Endothelial cell of umbilical vein (primary cell): Measurements from ENCODE around the gene GLB1L2. TPM values are rescaled to one million over a fixed set of nuclear protein-coding genes. Genes with fewer than 3 reads are reported as not detected.

Experiments
- BruUV-seq: library from RNA; stranded (reverse); fragments of 400-500 nt; replicated peaks from 2 replicates; lab custom pipeline; 2021; lab: Mats Ljungman, UMichigan
- CTCF ChIA-PET: fragments of 300-600, 350-600 bp; sonication (Branson Sonifier 250); formaldehyde crosslinking; loops from one replicate; lab custom pipeline; 2021; ENCODE audit warnings: antibody characterized with exemption, inconsistent platforms; lab: Charles Lee
- POLR2A ChIA-PET: fragments of 300-600, 350-600 bp; sonication (Branson Sonifier 250); formaldehyde crosslinking; loops from one replicate; lab custom pipeline; 2021; ENCODE audit warnings: antibody characterized with exemption, inconsistent platforms; lab: Charles Lee
- DNase-seq: peaks from one replicate; pipeline ENCODE4 v3.0.0-alpha.2; 2011; ENCODE audit warnings: low read depth, low spot score
- FAIRE-seq: peaks from 2 replicates; lab custom pipeline; 2011; peaks lifted over from hg19 to GRCh38; lab: Jason Lieb, UNC
- H2AFZ ChIP-seq: 2 replicates; pipeline ENCODE4 v1.6.0; 2012; ENCODE audit warnings: low read depth, low read length, control low read depth, inconsistent platforms
- H3K27ac ChIP-seq: 2 replicates; pipeline ENCODE4 v1.5.1; 2011; ENCODE audit warnings: low read depth, mild to moderate bottlenecking, control low read depth, low read length, moderate library complexity; ENCODE audit not compliant: insufficient read depth
- H3K27me3 ChIP-seq, 2 experiments: 2 replicates each; pipeline versions ENCODE4 v1.6.0 to v1.6.1; 2011; ENCODE audit warnings: low read length in 2 of 2, mixed read lengths in 1 of 2; ENCODE audit not compliant: control insufficient read depth in 2 of 2, insufficient read depth in 2 of 2
- H3K36me3 ChIP-seq, 2 experiments: 2 replicates in 1 of 2; 3 replicates in 1 of 2; pipeline ENCODE4 v1.5.1; 2011; ENCODE audit warnings: low read length in 2 of 2, mild to moderate bottlenecking in 1 of 2, moderate library complexity in 1 of 2; ENCODE audit not compliant: control insufficient read depth in 2 of 2, insufficient read depth in 2 of 2; ENCODE audit errors: extremely low read depth in 1 of 2
- H3K4me1 ChIP-seq: 3 replicates; pipeline ENCODE4 v1.5.1; 2011; ENCODE audit warnings: mild to moderate bottlenecking, low read length; ENCODE audit not compliant: control insufficient read depth, insufficient read depth; ENCODE audit errors: extremely low read depth
- H3K4me2 ChIP-seq: 2 replicates; pipeline ENCODE4 v1.6.1; 2011; ENCODE audit warnings: low read length, control low read depth, mixed read lengths; ENCODE audit not compliant: insufficient read depth
- H3K4me3 ChIP-seq, 3 experiments: fragments of 200-600 bp in 1 of 3; sonication (generic), shearing (Covaris generic) in 1 of 3; replicated peaks in 1 of 3; 2 replicates each; pipeline ENCODE4 v1.5.1; 2011 to 2016; ENCODE audit warnings: control low read depth in 3 of 3, low read length in 3 of 3, mild to moderate bottlenecking in 2 of 3, inconsistent platforms in 1 of 3, low read depth in 1 of 3, moderate library complexity in 1 of 3; ENCODE audit not compliant: insufficient read depth in 1 of 3
- H3K79me2 ChIP-seq: 2 replicates; pipeline ENCODE4 v1.6.0; 2012; ENCODE audit warnings: low read length, inconsistent platforms; ENCODE audit not compliant: control insufficient read depth, insufficient read depth
- H3K9ac ChIP-seq: replicated peaks from 2 replicates; pipeline ENCODE3; 2011; ENCODE audit warnings: low read length, control low read depth; ENCODE audit not compliant: insufficient read depth; ENCODE audit errors: extremely low read depth
- H3K9me1 ChIP-seq: replicated peaks from 3 replicates; pipeline ENCODE4 v1.6.0; 2011; ENCODE audit warnings: mild to moderate bottlenecking, low read length; ENCODE audit not compliant: control insufficient read depth, insufficient read depth; ENCODE audit errors: extremely low read depth
- H3K9me3 ChIP-seq: replicated peaks from 2 replicates; pipeline ENCODE4 v1.5.1; 2012; ENCODE audit warnings: low read length, inconsistent platforms; ENCODE audit not compliant: control insufficient read depth, insufficient read depth
- H4K20me1 ChIP-seq: replicated peaks from 2 replicates; pipeline ENCODE3; 2011; ENCODE audit warnings: mild to moderate bottlenecking, low read length; ENCODE audit not compliant: control insufficient read depth, insufficient read depth; ENCODE audit errors: extremely low read depth
- CTCF ChIP-seq, 2 donors: IDR thresholded peaks; 1 replicate in 1 of 2; 2 replicates in 1 of 2; pipeline ENCODE4 v1.5.1; 2011; ENCODE audit warnings: low read length in 2 of 2, mild to moderate bottlenecking in 2 of 2, moderate library complexity in 2 of 2, control low read depth in 1 of 2, inconsistent platforms in 1 of 2, low read depth in 1 of 2; ENCODE audit not compliant: insufficient read depth in 1 of 2; ENCODE audit errors: extremely low read depth in 1 of 2
- EZH2 ChIP-seq: IDR thresholded peaks from 2 replicates; pipeline ENCODE4 v1.6.1; 2012; ENCODE audit warnings: borderline replicate concordance, low read depth, mild to moderate bottlenecking, moderate library complexity, low read length, inconsistent platforms; ENCODE audit not compliant: severe bottlenecking
- FOS ChIP-seq: IDR thresholded peaks from 2 replicates; pipeline ENCODE4 v1.6.1; 2011; ENCODE audit warnings: mild to moderate bottlenecking, low read length, moderate library complexity, borderline replicate concordance; ENCODE audit not compliant: insufficient read depth
- GATA2 ChIP-seq: IDR thresholded peaks from 2 replicates; pipeline ENCODE4 v1.7.0; 2011; ENCODE audit warnings: low read depth, mild to moderate bottlenecking, moderate library complexity, mixed read lengths, low read length; ENCODE audit not compliant: insufficient read length, insufficient read depth
- JUN ChIP-seq: IDR thresholded peaks from 2 replicates; pipeline ENCODE4 v1.6.1; 2011; ENCODE audit warnings: borderline replicate concordance, low read depth; ENCODE audit not compliant: insufficient read length, insufficient read depth
- MYC ChIP-seq: IDR thresholded peaks from one replicate; pipeline ENCODE4 v1.6.1; 2011; ENCODE audit warnings: mild to moderate bottlenecking, low read depth, low read length
- POLR2A ChIP-seq: IDR thresholded peaks from 2 replicates; pipeline ENCODE4 v1.6.1; 2012; ENCODE audit warnings: low read depth, mild to moderate bottlenecking, control low read depth, low read length
- POLR2AphosphoS5 ChIP-seq: IDR thresholded peaks from 2 replicates; pipeline ENCODE4 v1.6.1; 2012; ENCODE audit warnings: low read depth, mild to moderate bottlenecking, control low read depth, low read length, moderate library complexity; ENCODE audit not compliant: insufficient read depth
- dilution Hi-C: fragments of 300-500 bp; cut with MboI; formaldehyde crosslinking; loops from one replicate; pipeline ENCODE4 v1.15.0; 2019; ENCODE audit warnings: low sequenced_read_pairs; ENCODE audit not compliant: extremely low pct_ligation_motif_present
- intact Hi-C: fragments of 100-400 bp; cut with micrococcal nuclease; formaldehyde crosslinking; loops from one replicate; pipeline ENCODE4 v1.10.0; 2022
- polyA plus RNA-seq, 4 experiments: library from polyadenylated mRNA; depleted of rRNA in 3 of 4; stranded (reverse) in 3 of 4; unstranded in 1 of 4; fragments of >200 nt; gene quantifications; 2 replicates each; pipeline versions ENCODE4 v1.2.1 to v1.2.3, GENCODE V29; 2011 to 2012; ENCODE audit warnings: missing spikeins in 1 of 4
- total RNA-seq: library from RNA; stranded (reverse); gene quantifications from 2 replicates; pipeline ENCODE4 v1.2.3, GENCODE V29; 2021

GLB1L2 gene
- total and polyA plus RNA-seq, 2 donors (not counting 3 experiments of a cell fraction or from before 2014, with no cell fraction given): 0.55 to 0.59 TPM

GRCh38 chr11:134292661-134293060 lies 39.1 kb upstream of the GLB1L2 start:
- DNase-seq (no peak), FAIRE-seq (no peak)
- no peak overlapping the region for H3K27ac ChIP-seq
- no peaks in the 10 kb centered on the region for H3K9me1 ChIP-seq
- H4K20me1 ChIP-seq: no peaks in the 10 kb centered on the region
- H2AFZ ChIP-seq: no peak overlapping the region
- no peaks in the 10 kb centered on the region for H3K27me3 ChIP-seq
- no peaks in the 10 kb centered on the region for H3K4me1 ChIP-seq
- H3K79me2 ChIP-seq: no peaks in the 10 kb centered on the region
- BruUV-seq: no TSS peak
- H3K9ac ChIP-seq: no peak overlapping the region
- ChIA-PET CTCF (no interaction called here), POLR2A (no interaction called here)
- no peaks in the 10 kb centered on the region for H3K36me3 ChIP-seq
- intact Hi-C loops (no loop called here), dilution Hi-C loops (no loop called here)
- TF ChIP-seq POLR2A (no peak), CTCF (IDR thresholded peaks at IDR 0.05; ENCODE audit: extremely low read depth in 1 of 2, insufficient read depth in 1 of 2, low read depth in 1 of 2, low read length in 2 of 2) (no peak), EZH2 (no peak)
- H3K4me2 ChIP-seq: no peak overlapping the region
- H3K4me3 ChIP-seq: no peak overlapping the region
- no peaks in the 10 kb centered on the region for H3K9me3 ChIP-seq

- Histone ChIP-seq H3K9me3 (no peaks in the 10 kb centered on the region), H2AFZ (no peak overlapping the region), H3K4me2 (no peak overlapping the region), H3K9me1 (no peaks in the 10 kb centered on the region), H3K79me2 (no peaks in the 10 kb centered on the region), H3K27ac (no peak overlapping the region), H3K9ac (no peak overlapping the region), H3K4me3 (no peak overlapping the region), H3K27me3 (no peaks in the 10 kb centered on the region), H3K4me1 (no peaks in the 10 kb centered on the region), H3K36me3 (no peaks in the 10 kb centered on the region), H4K20me1 (no peaks in the 10 kb centered on the region)
- TF ChIP-seq FOS (no peak), POLR2AphosphoS5 (no peak), MYC (no peak), EZH2 (no peak), CTCF (IDR thresholded peaks at IDR 0.05; ENCODE audit: extremely low read depth in 1 of 2, insufficient read depth in 1 of 2, low read depth in 1 of 2, low read length in 2 of 2) (no peak), POLR2A (no peak), GATA2 (no peak), JUN (no peak)
- no TSS peak for BruUV-seq
- FAIRE-seq (no peak), DNase-seq (no peak)
- ChIA-PET POLR2A (no interaction called here), CTCF (no interaction called here)
- dilution Hi-C loops (no loop called here), intact Hi-C loops (no loop called here)
Observed at GRCh38 chr11:134293119-134294113, 38.4 kb upstream of the GLB1L2 start.
